HG03342 (cell line): Measurements from ENCODE around the gene SMC3.
"Not testable (repeated sequence)": the region's sequence is repeated elsewhere in the genome, so short reads cannot be mapped to it uniquely, and the experiment has no call there.

ENCODE experiments used
- ATAC-seq: cut with Tn5 transposase; IDR thresholded peaks from one replicate; pipeline ENCODE4 v1.9.1; 2021; ENCODE audit warnings: mild to moderate bottlenecking, moderate library complexity; ENCODE audit not compliant: unreplicated experiment

Gene SMC3

GRCh38 chr10:110567201-110568054 is at the start of gene SMC3:
Gene SMC3 (plus strand): TSS chr10:110567695. CDS start chr10:110567817, 122 bp downstream.
- peak; percentile 86 for ATAC-seq

- no peak for ATAC-seq
Measured at GRCh38 chr10:110522365-110522988, 45.0 kb upstream of the SMC3 start.

- no peak for ATAC-seq
Measured at GRCh38 chr10:110523736-110524135, 43.8 kb upstream of the SMC3 start.

GRCh38 chr10:110524179-110524858 is 43.2 kb upstream of the SMC3 start:
- ATAC-seq = no peak

- ATAC-seq = no peak
Measured at GRCh38 chr10:110524859-110525232, 42.6 kb upstream of the SMC3 start.

- ATAC-seq = no peak
Measured at GRCh38 chr10:110525349-110526260, 41.9 kb upstream of the SMC3 start.

- no peak for ATAC-seq
Measured at GRCh38 chr10:110527731-110528171, 39.7 kb upstream of the SMC3 start.

GRCh38 chr10:110528224-110528996 is 39.1 kb upstream of the SMC3 start:
- no peak for ATAC-seq

GRCh38 chr10:110528997-110529524 is 38.4 kb upstream of the SMC3 start:
- ATAC-seq = peak; percentile 64

- no peak for ATAC-seq
Measured at GRCh38 chr10:110529596-110530011, 37.9 kb upstream of the SMC3 start.

- ATAC-seq = no peak
Measured at GRCh38 chr10:110530131-110530831, 37.2 kb upstream of the SMC3 start.

GRCh38 chr10:110531687-110532086 is 35.8 kb upstream of the SMC3 start:
- ATAC-seq = no peak

GRCh38 chr10:110532628-110533027 is 34.9 kb upstream of the SMC3 start:
- not testable (repeated sequence) for ATAC-seq

GRCh38 chr10:110533149-110533548 is 34.3 kb upstream of the SMC3 start:
- ATAC-seq = no peak

- no peak for ATAC-seq
Measured at GRCh38 chr10:110534571-110534970, 32.9 kb upstream of the SMC3 start.

GRCh38 chr10:110535958-110536891 is 31.3 kb upstream of the SMC3 start:
- peak; percentile 88 for ATAC-seq

GRCh38 chr10:110539091-110539490 is 28.4 kb upstream of the SMC3 start:
- no peak for ATAC-seq

GRCh38 chr10:110540031-110540430 is 27.5 kb upstream of the SMC3 start:
- ATAC-seq = no peak
